ENCODE measurements around the gene KIRREL1. TPM values are rescaled to one million over a fixed set of nuclear protein-coding genes. Genes with fewer than 3 reads are reported as not detected.

KIRREL1 gene
- total RNA-seq, 1 experiment from 2014 or later, result 145 TPM

GRCh38 chr1:157982136-157982535, 11.3 kb upstream of the KIRREL1 start:
- in situ Hi-C loops (cut with HindIII; ENCODE audit: low pct_unique_long_range_greater_than_20kb, low sequenced_read_pairs) (no loop called here), intact Hi-C loops (cut with micrococcal nuclease; ENCODE audit: unreplicated experiment) (no loop called here)
- no peak for TF ChIP-seq TCF7L2 (IDR thresholded peaks at IDR 0.05; ENCODE audit: low read depth, low read length)
- TF ChIP-seq SIN3A (IDR thresholded peaks at IDR 0.05; ENCODE audit: borderline replicate concordance, insufficient read depth, low read depth, low read length), result no peak
- TF ChIP-seq, protein P1, sequence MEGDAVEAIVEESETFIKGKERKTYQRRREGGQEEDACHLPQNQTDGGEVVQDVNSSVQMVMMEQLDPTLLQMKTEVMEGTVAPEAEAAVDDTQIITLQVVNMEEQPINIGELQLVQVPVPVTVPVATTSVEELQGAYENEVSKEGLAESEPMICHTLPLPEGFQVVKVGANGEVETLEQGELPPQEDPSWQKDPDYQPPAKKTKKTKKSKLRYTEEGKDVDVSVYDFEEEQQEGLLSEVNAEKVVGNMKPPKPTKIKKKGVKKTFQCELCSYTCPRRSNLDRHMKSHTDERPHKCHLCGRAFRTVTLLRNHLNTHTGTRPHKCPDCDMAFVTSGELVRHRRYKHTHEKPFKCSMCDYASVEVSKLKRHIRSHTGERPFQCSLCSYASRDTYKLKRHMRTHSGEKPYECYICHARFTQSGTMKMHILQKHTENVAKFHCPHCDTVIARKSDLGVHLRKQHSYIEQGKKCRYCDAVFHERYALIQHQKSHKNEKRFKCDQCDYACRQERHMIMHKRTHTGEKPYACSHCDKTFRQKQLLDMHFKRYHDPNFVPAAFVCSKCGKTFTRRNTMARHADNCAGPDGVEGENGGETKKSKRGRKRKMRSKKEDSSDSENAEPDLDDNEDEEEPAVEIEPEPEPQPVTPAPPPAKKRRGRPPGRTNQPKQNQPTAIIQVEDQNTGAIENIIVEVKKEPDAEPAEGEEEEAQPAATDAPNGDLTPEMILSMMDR (IDR thresholded peaks at IDR 0.05), result no peak
- TF ChIP-seq POLR2AphosphoS5 (IDR thresholded peaks at IDR 0.05; ENCODE audit: low read depth, low read length), result no peak
- no peak overlapping the region for H3K4me3 ChIP-seq (ENCODE audit: low read depth in 2 of 2, low read length in 2 of 2)
- no TSS peak for BruUV-seq (replicated peaks)
- peaks cover 5% of the 10 kb centered on the region; the same call in 1 of the 2 replicates for H3K27me3 ChIP-seq (ENCODE audit: control insufficient read depth, insufficient read depth, low read length)
- DNase-seq (ENCODE audit: low read depth, low spot score) (no peak), ATAC-seq (no peak)
- H3K36me3 ChIP-seq (ENCODE audit: control insufficient read depth, insufficient read depth, low read length), result no peaks in the 10 kb centered on the region
- POLR2A ChIA-PET, result no interaction called here
- no peak overlapping the region for H3K27ac ChIP-seq (ENCODE audit: low read length)
- H3K4me1 ChIP-seq (ENCODE audit: control insufficient read depth, insufficient read depth, low read length), result no peaks in the 10 kb centered on the region
- CTCF ChIA-PET, result interaction anchor here (0.8 kb wide), 1 partner anchor 18 kb away, joined by 3 read pairs; no protein-coding TSS in a partner anchor
- H3K9me3 ChIP-seq (ENCODE audit: control insufficient read depth, insufficient read depth, low read depth, low read length), result no peaks in the 10 kb centered on the region

GRCh38 chr1:157983787-157984186, 9.7 kb upstream of the KIRREL1 start:
- ATAC-seq (no peak), DNase-seq (ENCODE audit: low read depth, low spot score) (no peak)
- TF ChIP-seq SIN3A (IDR thresholded peaks at IDR 0.05; ENCODE audit: borderline replicate concordance, insufficient read depth, low read depth, low read length) (no peak), POLR2AphosphoS5 (IDR thresholded peaks at IDR 0.05; ENCODE audit: low read depth, low read length) (no peak), REST (IDR thresholded peaks at IDR 0.05; ENCODE audit: insufficient read depth in 1 of 2, low read depth in 2 of 2, low read length in 1 of 2) (no peak), TCF7L2 (IDR thresholded peaks at IDR 0.05; ENCODE audit: low read depth, low read length) (no peak)
- TF ChIP-seq, protein P1 (IDR thresholded peaks at IDR 0.05), result no peak
- no peaks in the 10 kb centered on the region for H3K4me1 ChIP-seq (ENCODE audit: control insufficient read depth, insufficient read depth, low read length)
- H3K36me3 ChIP-seq (ENCODE audit: control insufficient read depth, insufficient read depth, low read length), result no peaks in the 10 kb centered on the region
- no peaks in the 10 kb centered on the region for H3K9me3 ChIP-seq (ENCODE audit: control insufficient read depth, insufficient read depth, low read depth, low read length)
- BruUV-seq (replicated peaks), result no TSS peak
- H3K27ac ChIP-seq (ENCODE audit: low read length), result no peak overlapping the region
- H3K27me3 ChIP-seq (ENCODE audit: control insufficient read depth, insufficient read depth, low read length), result peaks cover 5% of the 10 kb centered on the region; the same call in 1 of the 2 replicates
- in situ Hi-C loops (cut with HindIII; ENCODE audit: low pct_unique_long_range_greater_than_20kb, low sequenced_read_pairs), result no loop called here
- ChIA-PET CTCF (interaction anchor here (1.0 to 1.4 kb wide), 2 partner anchors 138 to 141 kb away, joined by 4 to 13 read pairs; no protein-coding TSS in a partner anchor), POLR2A (no interaction called here)
- intact Hi-C loops (cut with micrococcal nuclease; ENCODE audit: unreplicated experiment), result no loop called here
- no peak overlapping the region for H3K4me3 ChIP-seq (ENCODE audit: low read depth in 2 of 2, low read length in 2 of 2)

Measured in Panc1 (cell line).